ENCODE data around the gene KDSR.

KDSR gene

GRCh38 chr18:63306819-63307550, 60.0 kb downstream of the KDSR start:
- DNase-seq (ENCODE audit: low spot score) = no peak

DNA sequence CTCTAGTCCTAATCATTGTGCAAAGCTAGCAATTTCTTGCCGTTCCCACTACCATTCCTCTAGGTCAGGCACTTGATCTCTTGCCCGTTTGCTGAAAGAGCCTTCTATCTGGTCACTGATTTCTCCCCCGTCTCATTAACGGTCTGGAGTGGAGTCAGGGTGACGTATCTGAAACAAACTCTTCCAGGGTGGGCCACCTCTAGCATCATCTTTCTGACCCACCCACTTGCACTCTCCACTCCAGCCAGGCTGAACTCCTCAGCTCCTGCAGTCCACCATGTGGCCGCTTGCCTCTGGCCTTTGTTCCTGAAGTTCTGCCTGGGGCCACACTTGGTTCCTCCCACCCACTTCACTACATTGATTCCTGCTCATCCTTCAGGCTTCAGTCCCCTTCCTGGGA, 60.8 kb downstream of the KDSR start:
- DNase-seq (ENCODE audit: low spot score) = no peak

DNA sequence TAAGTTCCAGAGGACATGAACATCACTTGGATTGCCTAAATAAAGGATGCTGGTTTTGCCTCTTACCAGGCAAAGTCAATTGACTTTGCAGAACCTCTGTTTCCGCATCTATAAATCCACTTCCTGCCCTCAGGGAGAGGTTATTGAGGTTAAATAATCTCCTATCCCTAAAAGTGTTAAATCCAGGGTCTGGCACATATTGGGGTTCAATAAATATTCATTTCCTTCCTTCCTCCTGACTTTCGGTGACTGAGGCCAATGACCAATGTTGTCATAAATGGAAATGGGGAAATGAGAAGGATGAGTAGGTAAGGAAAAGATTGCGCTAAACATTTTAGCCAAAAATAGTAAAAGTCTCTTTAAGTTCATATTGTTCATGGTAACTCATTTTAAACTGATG, 63.5 kb downstream of the KDSR start:
- no peak for DNase-seq (ENCODE audit: low spot score)

DNA sequence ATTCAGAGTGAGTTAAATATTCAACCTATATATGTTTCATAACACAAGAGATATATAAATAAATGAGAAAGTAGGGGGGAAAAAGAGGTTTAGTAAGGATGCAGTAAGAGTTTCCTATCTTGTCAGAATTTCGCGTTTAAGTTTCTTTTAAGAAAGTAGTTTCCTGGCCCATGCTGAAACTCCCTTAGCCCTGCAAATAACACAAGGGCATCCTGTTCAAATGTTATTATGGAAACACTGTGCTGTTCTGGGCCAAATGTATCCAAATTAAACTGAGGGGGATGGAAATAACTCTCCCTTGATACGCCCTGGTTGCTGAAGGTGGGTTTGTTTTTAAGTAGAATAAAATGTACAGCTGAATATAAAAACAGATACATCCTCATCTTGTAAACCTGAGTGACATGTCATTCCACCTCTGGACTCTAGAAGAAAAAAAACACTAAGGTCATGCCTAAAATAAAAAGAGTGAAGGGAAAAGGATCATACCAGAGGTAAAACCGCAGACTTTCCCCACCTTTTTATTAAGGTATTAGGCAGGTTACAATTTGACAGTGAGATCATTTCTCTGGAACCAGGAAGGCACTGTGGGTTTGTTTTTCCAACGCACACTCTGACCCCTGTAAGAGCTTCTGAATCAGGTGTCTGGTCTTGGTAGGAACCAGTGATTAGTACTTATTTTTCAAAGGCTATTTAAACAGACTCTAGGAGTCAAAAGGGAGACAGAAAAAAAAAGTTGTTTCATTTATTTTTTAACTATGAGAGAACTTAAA, 64.2 kb downstream of the KDSR start:
- no peak for DNase-seq (ENCODE audit: low spot score)

DNA sequence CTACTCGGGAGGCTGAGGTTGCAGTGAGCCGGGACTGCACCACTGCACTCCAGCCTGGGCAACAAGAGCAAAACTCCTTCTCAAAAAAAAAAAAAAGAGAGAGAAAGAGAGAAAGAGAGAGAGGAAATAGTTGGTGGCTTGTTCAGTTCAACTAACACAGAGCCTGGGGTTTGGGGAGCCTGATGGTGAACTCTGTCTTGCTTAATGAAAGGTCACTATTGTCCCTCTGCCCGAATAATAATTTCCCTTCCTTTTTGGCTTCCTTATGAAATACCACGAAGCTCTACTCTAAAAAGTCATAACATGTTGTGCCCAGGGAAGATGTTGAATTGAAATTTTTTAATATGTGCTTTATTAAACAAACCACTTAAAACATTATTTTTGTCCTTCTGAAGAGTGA, 64.8 kb downstream of the KDSR start:
- DNase-seq (ENCODE audit: low spot score) = no peak

DNA sequence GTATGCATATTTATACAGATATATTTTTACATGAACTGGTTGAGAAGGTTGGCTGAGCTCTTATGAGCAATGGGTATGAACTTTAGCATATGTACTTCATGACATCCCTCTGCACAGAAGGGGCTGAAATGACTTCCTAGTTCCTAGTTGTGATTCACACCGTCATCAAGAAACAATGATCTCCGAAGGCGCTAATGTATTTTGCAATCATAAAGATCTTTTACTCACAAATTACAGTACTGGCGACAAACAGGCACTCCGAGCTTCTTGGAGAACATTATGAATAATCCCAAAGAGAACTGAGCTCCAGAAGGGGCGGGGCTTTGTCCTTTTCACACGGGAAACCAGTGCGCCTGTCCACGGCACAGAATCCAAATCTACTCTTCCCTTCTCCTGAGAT, 65.6 kb downstream of the KDSR start:
- no peak for DNase-seq (ENCODE audit: low spot score)

GRCh38 chr18:63299837-63300745, 66.9 kb downstream of the KDSR start:
- DNase-seq (ENCODE audit: low spot score) = no peak

- DNase-seq (ENCODE audit: low spot score) = no peak
These were observed 68.3 kb downstream of the KDSR start for GRCh38 chr18:63298400-63299365.

GRCh38 chr18:63297687-63298399, 69.2 kb downstream of the KDSR start:
- DNase-seq (ENCODE audit: low spot score) = peak; percentile 69

DNA sequence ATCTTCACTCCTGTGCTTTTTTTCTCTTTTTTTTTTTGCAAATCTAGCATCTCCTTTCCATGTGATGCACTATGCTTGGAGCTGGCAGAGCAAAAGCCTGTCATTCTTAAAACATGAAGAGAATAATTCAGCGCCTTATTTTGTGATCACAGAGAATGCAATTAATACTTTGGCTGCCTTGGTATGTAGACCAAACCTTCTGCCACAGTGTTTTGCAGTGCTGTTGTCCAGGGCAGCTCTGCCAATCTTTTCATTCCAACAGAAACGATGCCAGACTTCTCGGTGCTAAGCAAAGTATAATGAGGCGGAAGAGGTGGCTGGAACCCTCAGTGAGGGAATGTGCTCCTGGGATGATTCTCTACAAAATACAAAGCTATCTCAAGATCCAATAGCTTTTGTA, 73.1 kb downstream of the KDSR start:
- DNase-seq (ENCODE audit: low spot score) = peak; percentile 73

DNA sequence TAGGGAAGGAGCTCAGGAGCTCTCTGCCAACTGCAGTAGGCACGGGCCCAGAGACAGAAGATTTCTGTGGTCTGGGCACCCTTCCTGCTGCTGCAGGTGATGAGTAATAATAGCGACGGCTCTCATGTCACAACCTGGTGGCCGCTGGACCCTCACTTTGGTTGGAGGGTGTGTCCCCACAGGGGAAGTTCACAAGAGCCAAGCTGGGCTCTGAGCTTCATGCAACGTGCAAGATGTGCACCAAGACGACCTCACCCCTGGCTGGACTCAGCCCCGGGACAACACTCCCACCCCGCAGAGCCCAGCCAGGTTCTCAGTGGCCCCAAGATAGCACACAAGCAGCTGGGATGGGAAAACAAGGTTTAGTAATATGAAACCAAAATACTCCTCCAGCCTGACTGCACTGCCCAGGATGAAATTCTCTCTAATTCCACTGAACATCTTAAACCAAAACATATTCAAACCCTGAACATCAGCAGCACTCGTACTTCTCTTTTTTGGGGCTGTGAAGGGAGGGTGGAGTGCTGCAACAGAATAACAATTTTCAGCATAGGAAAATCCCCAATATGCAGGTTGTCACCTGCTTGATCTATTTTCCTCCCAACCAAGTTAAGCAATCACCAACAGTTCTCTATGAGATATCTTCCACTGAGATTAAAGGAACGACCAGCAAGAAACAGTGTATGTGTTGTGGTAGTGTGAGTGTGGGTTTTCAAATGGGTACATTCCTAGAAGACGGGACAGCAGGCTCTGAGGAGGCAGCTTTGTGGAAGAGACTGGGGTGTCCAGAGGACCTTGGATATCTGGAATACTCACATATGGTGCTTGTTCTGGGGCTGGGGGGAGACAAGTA, 73.9 kb downstream of the KDSR start:
- no peak for DNase-seq (ENCODE audit: low spot score)

DNA sequence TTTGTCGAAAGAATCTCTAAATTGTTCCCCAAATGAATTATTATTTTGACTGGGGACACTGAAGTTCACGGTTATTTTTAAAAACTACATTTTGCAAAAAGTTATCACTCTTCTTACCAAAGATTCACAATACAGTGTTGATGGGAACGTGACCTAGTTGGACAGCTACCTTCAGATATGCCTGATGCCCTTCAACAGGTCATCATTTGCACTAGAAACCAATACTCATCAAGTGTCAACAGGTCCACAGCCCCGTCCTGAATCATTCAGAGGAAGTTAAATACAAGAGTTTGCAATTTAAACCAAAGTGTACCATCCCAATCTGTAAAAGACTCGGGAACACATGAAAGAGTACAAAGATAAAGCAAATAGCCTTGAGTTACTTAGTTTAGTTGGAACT, 75.7 kb downstream of the KDSR start:
- DNase-seq (ENCODE audit: low spot score) = no peak

GRCh38 chr18:63290821-63291200, 76.2 kb downstream of the KDSR start:
- DNase-seq (ENCODE audit: low spot score) = no peak

DNA sequence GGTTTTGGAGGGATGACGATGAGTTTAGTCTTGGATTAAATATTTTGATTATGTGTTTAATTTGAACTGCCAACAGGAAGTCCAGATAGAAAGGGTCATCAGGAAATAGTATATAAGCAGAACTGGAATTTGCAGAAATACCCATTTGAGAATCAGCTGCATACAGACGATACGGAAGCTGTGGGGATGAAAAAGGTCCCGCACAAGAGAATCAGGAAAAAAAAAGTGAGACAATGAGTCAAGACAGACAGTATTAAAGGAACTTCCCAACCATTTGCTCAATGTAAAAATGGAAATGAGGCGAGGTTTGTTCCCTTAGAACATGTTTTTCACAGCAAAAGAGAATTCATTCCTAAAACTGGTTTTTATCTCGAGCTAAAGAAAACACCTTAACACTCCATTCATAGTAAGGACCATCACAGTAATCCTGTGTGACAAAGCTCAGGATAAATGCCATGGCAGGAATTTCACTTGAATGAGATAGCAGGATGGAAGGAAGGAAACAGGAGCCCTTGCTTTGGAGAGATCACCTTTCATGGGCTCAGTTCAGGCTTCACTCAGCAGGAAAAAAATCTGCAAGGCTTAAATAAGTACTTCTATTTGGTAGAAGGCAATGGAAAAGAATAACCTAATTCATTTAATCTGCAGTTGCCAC, 76.7 kb downstream of the KDSR start:
- DNase-seq (ENCODE audit: low spot score) = no peak

- no peak for DNase-seq (ENCODE audit: low spot score)
These were observed 78.7 kb downstream of the KDSR start for GRCh38 chr18:63288311-63288710.

DNA sequence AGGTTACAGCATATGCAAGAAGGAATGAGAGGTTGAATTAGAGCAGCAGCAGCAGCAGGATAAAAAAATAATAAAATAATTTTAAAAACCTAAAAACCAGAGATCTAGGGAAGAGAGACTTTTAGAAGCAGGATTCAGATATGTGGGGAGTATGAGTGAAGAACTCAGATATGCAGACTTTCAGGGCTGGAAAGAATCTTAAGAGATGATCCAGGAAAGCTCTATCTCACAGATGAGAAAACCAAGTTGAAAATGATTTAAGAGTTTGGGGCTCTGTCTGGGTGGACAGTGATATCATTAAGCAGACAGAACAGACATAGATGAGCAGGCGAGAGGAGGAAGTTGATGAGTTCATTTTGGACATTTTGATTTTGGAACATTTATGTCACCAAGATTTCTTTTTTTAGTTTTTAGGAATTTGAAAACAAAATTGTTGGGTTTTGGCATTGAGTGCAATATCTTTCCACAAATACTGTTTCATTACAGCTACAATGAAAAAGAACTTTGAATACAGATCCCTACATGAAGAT, 79.2 kb downstream of the KDSR start:
- no peak for DNase-seq (ENCODE audit: low spot score)

DNA sequence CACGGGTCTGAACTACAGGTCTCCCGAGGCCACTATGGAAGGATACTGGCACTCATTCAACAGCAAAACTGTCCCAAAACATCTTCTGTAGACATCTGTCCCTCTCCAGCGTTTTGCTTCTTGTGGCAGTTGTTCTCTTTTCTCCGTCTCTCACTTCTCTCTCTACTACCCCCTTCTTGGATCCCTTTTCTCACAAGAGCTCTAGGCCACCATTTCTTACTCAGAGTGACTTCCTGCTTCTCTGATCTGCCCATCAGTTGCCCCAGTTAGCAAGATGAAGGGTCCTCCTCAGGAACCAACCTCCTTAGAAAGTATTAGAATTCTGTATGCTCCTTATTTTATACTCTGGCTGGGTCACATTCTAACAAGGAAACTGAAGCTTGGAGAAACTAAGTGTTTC, 80.1 kb downstream of the KDSR start:
- DNase-seq (ENCODE audit: low spot score) = no peak

GRCh38 chr18:63284827-63285733, 81.9 kb downstream of the KDSR start:
- peak; percentile 41 for DNase-seq (ENCODE audit: low spot score)

Measured in globus pallidus (tissue), 1 donor.